HG03378 (cell line): ENCODE measurements around the gene LYZL2.
"Not testable (repeated sequence)": the region's sequence is repeated elsewhere in the genome, so short reads cannot be mapped to it uniquely, and the experiment has no call there.

ENCODE experiments used
- ATAC-seq: cut with Tn5 transposase; IDR thresholded peaks from one replicate; pipeline ENCODE4 v1.9.1; 2021; ENCODE audit warnings: mild to moderate bottlenecking, moderate library complexity; ENCODE audit not compliant: unreplicated experiment

Gene LYZL2

DNA sequence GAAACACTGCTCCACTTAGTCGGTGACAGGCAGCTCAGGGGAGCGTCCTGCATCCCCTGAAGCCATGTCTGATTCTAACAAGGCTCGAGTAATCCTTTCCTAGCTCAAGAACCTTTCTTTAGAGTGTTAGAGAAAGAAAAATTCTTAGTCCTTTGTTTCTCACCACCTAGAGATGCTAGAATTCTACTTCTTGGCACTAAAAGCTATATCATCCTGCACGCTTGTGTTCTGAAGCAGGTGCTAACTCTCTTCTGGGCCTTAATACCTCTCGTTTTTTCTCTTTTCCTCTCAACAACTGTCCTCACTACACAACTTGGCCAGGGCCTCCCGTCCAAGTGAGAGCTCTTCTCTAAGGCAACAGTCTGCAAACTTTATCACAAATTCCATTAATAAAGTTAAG, at the start of gene LYZL2:
Gene LYZL2 (minus strand): TSS at position 101 of the 400 bp plus-strand sequence. CDS start 2,838 bp downstream, outside the sequence.
- no peak for ATAC-seq

DNA sequence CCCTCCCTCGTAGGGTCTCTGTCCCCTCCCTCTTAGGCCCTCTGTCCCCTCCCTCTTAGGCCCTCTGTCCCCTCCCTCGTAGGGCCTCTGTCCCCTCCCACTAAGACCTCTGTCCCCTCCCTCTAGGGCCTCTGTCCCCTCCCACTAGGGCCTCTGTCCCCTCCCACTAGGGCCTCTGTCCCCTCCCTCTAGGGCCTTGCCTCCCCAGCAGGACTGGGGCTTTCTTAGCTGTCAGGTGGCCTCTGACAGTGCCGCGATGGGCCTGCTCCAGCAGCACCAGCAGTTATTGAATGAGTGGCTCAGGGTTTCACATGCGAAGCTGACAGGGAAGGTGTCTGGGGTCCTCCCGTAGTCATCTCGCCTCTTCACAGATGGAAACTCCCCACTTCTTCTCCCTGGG, 48.1 kb upstream of the LYZL2 start:
- ATAC-seq = not testable (repeated sequence)

DNA sequence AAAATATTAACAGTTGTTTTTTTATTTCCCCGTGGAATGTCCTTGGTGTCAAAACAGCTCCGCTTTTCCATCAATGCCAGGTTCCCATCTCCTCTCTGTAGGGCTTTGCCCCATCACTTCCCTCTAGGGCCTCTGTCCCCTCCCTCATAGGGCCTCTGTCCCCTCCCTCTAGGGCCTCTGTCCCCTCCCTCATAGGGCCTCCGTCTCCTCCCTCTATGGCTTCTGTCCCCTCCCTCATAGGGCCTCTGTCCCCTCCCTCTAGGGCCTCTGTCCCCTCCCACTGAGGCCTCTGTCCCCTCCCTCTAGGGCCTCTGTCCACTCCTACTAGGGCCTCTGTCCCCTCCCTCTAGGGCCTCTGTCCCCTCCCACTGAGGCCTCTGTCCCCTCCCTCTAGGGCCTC, 47.6 kb upstream of the LYZL2 start:
- not testable (repeated sequence) for ATAC-seq

DNA sequence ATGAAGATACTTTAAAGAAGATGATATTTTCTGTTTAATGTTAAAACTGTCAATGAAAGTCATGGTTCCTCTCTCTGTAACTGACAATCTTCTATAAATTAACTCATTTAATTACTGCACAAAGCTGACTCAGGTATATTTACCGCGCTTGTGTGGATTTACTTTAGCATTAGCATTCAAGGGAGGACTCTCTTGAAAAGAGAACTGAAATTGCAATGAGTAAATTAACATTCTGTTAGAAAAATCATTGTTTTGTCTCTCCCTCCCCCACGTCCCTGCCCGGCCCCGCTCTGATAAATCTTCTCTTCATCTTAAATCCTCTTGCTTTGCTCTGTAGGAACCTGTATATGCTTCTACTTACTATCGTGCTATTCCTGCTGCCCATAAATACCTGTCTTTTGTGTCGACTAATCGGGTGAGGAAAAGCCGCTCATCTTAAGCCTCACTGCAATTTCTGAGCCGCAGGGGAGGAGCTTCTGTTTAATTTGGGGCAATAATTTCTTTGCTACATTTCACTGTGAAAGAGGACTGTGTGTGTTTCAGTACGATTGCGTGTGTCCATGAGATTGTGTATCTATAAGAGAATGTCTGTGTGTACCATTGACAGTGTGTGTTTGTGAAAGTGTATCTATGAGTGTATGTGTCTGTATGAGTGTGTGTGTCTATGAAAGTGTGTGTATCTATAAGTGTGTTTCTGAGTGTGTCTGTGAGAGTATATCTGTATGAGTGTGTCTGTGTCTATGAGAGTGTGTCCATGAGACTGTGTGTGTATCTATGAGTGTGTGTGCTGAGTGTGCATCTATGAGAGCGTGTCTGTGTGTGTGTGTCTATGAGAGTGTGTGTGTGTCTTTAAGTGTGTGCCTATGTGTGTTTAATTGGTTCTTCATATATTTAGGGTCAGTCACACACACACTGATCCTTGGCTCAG, 46.5 kb upstream of the LYZL2 start:
- ATAC-seq = no peak

DNA sequence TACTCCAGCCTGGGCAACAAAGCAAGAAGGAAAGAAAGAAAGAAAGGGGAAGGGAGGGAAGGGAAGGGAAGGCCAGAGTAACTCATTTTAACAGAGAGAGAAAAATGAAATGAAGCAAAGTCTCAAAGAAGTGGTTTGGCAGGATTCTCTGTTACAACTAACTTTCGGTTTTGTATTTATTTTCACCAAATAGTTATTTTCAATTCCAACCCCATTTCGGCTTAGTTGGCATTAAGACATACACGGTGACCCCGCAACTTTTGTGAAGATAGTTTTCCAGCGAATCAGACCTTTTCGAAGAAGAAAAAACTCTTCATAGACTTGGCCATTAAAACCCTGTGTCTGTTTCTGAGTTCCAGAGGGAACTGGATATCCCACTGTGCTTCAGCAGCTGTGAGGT, 45.2 kb upstream of the LYZL2 start:
- ATAC-seq = no peak

DNA sequence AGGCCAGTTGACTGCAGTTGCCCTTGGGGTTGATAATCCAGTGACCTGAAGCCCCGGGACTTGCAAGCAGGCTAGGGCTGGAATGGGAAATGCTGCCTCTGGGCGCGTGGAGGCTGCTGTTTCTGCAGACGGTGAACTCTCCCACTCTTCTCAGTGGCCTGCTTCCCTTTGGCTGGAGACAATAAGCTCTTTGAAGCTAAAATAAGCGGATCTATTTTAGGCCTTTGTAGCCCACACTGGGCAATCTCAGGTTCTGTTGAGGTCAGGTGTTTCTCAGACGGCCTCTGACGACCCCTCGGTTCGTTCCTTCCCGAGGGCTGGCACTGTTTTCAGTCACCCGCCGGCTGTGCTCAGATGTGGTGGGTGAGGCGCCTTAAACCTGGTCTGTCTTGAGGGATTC, 43.7 kb upstream of the LYZL2 start:
- ATAC-seq = not testable (repeated sequence)

DNA sequence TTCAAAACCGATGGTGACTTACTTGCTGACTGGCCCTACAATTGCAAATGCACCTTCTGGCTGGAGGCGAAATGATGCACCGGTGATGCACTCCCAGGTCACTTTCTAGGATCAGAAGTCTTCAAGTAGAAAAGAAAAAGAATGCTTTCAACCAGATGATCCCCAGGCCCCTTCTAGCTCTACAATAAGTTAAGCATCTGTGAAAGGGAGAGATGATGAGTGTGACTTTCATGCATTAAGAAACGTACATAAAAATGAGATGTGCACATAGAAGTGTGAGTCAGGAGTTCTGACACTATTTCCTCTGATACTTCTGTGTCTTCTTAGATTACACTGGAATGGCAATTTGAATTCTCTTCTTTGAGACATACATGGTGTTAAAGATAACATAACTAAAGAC, 42.8 kb upstream of the LYZL2 start:
- ATAC-seq = not testable (repeated sequence)

DNA sequence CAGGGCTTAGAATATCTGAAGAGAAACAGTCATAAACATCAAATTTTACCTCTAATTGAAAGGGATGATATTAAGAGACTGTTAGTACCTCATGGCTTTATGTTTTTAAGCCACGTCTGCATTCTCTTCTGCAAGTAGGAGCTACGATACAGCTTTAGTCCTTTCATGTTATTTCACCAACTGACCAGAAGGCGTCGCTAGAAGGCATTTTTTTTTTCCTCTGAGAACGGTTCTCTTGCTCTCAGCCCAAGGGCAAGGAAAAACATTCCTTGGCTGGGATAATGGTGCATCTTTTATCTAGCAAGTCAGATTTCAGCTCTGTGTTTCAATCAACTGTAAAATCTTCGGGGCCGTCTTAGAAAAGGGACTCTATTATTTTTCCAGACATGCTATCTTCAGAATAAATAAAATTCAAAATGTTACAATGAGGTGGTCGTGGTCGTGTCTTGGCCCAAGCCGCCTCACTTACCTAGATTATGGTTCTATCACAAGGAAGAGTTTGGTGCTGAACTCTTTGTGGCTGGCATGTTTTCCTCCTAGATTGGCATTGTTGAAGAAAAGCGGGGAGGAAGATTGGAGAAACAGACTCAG, 41.6 kb upstream of the LYZL2 start:
- ATAC-seq = no peak

DNA sequence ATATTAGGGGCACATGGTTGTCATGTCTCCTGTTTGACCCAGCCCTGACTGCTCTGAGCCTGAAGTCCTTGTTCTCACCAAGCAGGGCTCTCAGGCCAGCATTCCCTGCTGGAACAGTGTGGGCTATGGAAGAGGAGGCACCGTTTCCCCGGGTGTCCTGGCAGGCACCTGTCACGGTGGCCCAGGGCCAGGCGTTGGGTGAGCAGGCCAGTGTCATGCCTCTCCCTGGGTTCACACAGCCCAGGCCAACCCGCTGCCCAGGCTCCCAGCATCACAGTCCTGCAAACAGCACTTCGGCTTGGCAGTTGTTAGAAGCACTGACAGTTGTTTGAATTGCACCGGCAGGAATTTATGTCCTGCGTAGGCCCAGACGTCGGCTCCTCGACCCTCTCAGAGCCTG, 38.4 kb upstream of the LYZL2 start:
- not testable (repeated sequence) for ATAC-seq

DNA sequence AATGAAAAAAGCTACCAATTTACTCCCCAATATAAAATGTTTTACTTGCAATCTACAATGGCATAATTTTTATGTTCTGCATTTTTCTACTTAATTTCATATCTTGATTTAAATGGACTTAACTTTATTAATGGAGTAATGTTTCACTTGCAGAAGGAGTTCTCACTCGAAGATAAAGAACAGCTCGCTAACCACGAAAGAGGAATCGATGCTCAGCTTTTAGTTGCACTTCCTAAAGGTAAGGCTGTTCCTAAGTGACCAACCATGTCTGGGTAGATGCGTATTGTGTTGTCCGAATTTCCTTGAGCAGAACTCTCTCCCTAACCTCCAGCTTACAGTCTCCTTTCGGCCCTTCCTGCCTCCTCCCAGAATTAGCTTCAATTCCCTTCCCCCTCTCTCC, 33.9 kb upstream of the LYZL2 start:
- ATAC-seq = peak; percentile 81

DNA sequence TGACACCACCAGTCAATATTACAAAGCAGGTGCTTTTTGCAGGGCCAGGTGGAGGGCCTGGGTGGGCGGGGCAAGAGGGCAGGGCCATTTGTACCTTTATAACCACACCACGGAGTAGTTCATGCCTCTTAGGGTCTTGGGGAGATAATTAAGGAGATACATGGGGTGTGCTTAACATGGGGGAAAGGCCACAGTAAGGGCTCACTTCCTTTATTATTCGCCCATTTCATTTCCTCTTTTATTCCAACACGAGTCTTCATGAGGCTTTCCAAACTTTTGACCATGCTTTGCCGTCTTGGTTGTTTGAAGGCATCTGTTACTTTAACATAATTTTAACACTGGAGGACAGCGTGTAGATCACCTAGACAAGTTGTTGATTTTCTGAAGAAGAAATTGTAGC, 33.3 kb upstream of the LYZL2 start:
- ATAC-seq = no peak

DNA sequence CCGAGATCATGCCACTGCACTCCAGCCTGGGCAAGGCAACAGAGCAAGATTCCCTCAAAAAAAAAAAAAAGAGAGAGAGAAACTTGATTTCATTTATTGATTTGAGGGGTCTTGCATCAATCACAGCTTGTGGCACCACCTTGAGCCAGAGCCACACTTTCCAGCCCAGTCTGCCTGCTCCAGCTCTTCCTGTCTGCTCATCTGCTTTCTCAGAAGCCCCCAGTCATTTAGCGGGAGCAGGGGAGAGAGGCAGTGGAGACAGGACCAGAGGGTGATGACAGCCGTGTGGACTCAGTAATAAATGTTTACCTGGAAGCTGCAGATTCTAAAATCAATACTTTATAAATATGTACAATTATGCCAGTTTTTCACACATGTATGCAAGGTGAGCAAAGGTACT, 30.8 kb upstream of the LYZL2 start:
- ATAC-seq = not testable (repeated sequence)

DNA sequence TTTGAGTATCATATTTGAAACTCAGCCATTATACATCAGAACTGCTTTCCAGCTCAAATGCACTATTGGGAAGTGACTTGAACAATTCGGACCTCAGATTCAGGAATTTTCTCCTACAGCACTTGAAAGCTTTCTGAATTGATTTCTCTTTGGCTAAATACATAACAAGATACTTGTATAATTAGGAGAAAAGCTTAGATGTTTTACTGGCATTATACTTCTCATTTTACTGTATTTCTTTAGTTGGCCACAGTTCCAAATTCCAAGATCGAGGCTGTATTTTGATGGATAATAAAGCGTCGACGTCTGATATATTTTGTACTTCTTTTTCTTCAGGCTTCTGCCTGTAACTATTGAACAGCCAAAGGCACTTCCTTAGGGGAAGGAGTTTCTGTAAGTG, 26.7 kb upstream of the LYZL2 start:
- no peak for ATAC-seq

DNA sequence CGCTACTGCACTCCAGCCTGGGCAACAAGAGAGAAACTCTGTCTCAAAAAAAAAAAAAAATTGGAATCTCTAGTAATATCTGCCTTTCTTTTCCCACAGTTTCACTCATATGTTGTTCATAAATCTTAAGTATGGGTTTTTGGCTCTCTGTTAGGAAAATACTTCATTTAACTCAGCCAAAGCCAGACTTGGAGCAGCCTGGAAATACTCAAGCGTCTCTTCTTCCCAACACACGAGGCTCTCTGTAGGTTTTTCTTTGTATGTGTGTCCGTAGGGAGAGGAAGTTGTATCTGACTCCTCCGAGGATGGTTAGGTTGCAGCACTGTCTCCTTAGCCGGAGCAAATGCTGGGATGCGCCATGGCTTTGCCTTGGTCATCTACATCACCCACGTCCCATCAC, 25.4 kb upstream of the LYZL2 start:
- not testable (repeated sequence) for ATAC-seq

DNA sequence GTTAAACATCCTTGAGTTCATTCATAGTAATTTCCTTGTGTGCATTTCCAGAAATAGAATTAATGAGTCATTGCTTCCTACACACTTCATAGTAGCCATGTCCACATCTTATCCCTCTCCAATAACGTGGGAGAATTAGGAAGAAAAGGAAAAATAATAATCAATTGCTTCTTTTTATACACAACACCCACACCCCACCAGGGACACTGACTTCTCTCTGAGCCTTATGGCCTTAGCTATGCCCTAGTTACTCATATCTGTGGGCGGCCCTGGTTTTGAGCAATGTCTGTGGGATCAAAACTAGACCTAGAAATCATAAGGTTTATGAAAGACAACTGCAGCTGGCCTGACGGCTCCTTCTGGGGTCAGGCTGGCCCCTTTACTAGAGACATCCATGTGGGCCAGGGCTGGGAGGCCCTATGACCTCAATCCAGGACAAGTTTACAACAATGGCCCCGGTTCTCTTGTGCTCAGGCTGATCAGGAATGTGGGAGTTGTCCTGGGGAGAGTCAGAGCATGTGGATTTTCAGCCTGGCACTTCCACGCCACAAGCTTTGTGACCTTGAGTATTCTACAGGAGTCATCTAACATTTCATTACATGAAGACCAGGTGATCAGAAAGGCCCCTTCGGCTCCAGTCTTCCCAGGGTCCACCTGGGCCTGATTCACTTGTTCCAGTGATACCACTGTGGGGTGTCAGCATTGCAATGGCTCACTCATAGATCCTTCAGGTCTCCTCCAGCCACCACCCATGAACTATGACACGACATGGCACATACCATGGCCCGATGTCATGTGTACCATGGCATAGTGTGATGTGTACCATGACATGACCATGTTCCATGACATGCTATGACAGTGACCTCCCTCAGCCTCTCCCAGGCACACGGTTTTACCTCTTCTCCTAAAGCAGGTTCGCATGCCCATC, 22.2 kb upstream of the LYZL2 start:
- not testable (repeated sequence) for ATAC-seq

DNA sequence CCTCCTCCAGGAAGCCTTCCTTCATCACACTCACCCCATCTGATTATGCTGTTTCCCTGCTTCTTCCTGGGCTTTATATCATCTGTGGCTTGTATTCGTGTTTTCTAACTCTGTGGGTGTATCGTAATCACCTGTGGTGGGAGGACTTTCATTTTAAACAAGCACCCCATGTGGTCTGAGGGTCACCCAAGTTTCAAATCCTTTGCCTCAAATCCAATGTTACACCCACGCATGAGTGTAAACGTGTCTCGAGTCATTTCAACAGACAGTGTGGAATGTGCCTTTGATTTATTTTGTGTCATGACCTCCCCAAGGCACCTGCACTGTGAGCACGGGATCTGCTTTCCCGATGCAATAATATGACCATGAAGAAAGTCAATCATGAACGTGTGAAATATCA, 17.5 kb upstream of the LYZL2 start:
- no peak for ATAC-seq

DNA sequence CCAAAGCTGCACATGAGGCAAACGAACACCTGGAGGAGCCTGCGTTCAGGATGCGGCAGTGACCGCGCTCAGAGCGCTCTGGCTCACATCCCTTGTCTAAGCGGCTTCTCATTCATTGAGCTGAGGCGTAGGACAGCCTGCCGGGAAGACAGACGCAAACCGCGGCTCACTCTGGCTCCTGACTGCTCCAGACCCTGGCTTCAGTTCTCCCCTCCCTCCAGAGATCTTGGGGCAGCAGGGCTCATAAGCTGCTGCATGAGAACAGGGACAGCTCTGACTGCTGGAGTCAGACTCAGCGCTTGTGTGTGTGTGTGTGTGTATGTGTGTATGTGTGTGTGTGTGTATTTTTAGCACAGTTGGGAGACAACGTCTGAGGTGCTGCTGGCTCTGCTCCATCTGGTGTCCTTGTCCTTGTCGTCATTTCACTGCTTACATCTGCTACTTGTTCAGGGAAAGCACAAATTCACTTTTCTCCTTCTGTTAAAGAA, 15.8 kb upstream of the LYZL2 start:
- ATAC-seq = no peak

DNA sequence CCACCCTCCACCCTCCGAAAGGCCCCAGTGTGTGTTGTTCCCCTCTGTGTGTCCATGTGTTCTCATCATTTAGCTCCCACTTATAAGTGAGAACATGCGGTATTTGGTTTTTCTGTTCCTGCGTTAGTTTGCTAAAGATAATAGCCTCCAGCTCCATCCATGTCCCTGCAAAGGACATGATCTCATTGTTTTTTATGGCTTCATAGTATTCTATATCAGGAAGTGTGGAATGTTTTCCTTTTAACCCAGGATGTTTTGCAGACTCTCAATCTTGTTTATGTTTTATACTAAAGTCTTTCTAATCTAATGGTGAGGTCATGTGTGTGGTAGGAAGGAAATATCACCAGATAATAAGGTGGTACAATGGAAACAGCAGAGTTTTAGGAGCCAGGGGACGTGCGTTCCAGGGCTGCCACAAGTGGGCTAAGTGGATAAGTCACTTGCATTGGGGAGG, 14.9 kb upstream of the LYZL2 start:
- not testable (repeated sequence) for ATAC-seq

DNA sequence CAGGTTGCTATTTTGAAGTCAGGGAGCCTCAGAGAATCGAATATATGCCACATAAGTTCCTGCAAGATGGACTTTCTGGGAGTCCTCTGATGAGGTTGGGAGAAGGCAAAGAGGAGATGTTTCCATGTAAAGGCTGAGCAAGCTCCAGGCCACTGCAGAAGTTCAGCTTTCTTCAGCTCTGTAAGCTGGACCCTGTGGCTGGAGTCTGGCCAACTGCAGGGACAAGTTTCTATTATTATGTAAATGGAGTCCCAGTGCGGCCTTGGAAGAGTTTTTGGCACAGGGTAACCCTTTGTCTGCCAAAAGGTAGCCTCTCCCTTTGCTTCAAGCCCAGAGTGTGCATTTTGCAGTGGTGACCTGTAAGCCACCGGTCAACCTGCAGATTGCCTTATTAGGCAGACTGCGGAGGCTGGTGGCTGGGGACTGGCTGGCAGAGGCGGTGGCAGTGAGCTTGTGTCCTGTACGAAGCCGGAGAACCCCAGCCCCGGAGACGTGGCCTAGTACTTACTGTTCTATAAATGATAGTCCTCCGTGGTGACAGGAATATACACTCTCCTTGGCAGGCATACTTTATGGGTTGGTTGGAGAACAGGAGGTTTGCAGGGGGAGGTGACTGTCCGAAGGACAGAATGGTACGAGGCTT, 14.1 kb upstream of the LYZL2 start:
- not testable (repeated sequence) for ATAC-seq

DNA sequence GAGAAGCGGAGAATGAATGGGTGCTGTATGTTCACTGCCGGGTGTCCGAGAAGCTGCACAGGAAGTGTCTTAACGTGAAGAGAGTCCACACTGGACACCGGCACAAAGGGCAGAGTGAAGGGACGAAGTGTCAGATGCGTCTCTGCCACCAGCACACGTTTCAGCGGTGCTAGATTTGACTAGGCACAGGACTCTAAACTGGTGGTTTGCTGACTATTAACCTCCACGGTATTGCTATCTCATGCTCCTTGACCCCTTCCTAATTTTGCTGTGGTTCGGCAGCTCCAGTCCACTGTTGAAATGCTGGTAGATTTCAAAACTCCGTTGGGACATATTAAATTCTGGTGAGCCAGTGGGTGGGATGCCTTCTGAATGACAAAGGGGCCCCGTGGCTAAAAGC, 13.3 kb upstream of the LYZL2 start:
- ATAC-seq = not testable (repeated sequence)
